HG02840 (cell line): ENCODE results near the gene CDK5RAP2.
"Not testable (repeated sequence)": the region's sequence is repeated elsewhere in the genome, so short reads cannot be mapped to it uniquely, and the experiment has no call there.

Source experiments
- ATAC-seq: cut with Tn5 transposase; IDR thresholded peaks from one replicate; pipeline ENCODE4 v1.9.1; 2021; ENCODE audit warnings: mild to moderate bottlenecking, moderate library complexity, moderate number of reproducible peaks; ENCODE audit not compliant: unreplicated experiment, low FRiP score

CDK5RAP2 gene

DNA sequence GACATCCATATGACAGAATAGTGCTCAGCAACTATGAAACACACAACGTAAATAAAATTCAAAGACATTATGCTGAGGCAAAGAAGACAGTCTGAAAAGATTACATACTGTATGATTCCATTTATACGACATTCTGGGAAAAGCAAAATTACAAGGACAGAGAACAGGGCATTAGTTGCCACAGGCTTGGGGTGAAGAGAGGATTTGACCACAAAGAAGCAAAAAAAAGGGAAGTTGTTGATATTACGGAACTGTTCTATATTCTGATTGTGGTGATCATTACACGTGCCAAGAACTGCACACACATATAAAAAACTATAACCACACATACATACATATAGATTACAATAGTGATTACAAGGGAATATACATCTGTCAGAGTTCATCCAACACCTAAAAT lies 24.1 kb downstream of the CDK5RAP2 start:
- ATAC-seq: no peak

DNA sequence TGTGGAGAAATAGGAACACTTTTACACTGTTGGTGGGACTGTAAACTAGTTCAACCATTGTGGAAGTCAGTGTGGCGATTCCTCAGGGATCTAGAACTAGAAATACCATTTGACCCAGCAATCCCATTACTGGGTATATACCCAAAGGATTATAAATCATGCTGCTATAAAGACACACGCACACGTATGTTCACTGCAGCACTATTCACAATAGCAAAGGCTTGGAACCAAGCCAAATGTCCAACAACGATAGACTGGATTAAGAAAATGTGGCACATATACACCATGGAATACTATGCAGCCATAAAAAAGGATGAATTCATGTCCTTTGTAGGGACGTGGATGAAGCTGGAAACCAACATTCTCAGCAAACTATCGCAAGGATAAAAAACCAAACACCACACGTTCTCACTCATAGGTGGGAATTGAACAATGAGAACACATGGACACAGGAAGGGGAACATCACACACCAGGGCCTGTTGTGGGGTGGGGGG lies 27.7 kb downstream of the CDK5RAP2 start:
- not testable (repeated sequence) for ATAC-seq

DNA sequence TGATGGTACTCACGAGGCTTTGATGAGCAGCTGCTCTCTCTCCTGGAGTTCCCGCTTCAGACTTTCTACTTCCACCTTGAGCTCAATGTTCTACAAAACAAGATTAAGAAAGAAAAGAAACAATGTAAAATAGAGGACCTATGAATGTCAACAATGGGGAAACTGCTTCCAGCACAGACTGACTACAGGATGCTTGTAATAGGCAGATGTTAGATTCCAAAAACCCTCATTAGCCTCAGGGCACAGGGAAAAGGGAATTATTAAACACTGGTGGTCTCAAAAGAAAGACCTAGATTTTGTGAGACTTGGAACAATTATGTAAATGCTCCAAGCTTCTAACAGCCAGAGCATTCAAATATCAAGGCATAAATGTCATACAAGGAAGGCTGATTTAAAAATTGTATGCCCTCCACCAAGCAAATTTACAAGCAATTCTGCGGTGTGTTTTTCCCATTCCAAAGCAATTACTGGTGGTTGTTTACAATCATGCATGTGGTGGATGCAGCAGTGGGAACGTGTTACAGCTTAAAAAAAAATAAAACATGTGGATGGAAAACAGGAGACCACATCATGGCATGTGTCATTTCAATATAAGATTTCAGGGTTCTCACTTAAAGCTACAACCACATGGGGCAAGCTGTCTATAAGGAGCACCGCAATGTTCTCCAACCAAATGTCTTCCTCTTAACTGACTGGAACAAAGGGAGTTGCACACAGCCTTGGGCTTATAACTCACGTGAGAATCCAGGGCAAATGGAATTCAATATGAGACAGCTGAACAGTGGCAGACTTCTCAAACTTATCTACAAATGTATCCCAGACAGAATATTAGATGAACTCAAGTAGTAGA lies 34.0 kb downstream of the CDK5RAP2 start:
- no peak for ATAC-seq

DNA sequence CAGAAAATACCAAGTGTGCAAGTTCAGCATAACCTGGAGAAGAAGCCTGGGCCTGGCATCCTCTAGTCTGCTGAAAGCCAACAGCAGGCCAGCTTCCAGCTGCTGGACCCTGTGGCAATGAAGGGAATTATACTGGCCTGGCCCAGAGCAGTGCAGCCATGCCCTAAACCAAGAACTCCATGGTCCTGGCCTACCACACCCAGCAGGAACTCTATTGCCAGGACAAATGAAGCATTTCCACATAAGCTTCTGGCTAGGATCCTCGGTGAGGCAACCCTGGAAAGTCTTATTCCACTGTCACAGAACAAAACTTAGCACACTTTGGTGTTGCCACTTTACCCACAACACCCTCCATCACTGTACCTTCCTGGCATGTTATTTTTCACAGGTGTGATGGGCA lies 35.5 kb downstream of the CDK5RAP2 start:
- no peak for ATAC-seq

DNA sequence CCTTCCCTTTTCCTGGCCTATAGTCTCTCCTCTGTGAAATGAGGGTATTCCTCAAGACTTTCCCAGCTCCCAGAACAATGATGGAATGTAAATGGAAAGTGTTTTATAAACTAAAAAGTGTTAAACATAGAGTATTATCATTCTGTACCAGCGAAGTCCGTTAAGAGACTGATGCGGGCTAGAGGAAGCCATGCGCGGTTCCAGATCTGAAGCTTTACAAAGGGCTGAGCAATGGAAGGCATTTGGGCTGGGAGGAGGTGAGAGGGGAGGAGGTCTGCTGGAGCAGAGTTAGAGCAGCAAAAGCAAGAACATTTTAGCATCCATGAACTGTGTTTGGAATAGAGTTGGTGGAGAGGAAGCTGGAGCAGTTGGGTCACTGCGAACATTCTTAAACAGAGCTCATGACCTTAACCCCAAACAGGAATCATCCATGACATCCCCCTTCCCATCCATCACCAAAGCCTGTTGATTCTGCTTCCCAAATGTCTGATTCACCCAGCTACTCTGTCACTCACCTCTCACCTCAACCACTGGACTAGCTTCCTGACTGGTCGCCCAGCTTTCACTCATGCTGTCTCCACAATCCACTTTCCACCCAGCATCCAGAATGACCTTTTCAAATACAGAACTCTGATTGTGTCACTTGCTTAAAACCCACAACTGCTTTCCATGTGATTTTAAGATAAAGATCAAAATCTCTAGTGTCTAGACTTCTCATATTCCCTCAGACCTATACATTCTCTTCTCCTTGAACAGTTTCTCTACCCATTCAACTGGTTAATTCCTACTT lies 37.1 kb downstream of the CDK5RAP2 start:
- ATAC-seq: no peak

DNA sequence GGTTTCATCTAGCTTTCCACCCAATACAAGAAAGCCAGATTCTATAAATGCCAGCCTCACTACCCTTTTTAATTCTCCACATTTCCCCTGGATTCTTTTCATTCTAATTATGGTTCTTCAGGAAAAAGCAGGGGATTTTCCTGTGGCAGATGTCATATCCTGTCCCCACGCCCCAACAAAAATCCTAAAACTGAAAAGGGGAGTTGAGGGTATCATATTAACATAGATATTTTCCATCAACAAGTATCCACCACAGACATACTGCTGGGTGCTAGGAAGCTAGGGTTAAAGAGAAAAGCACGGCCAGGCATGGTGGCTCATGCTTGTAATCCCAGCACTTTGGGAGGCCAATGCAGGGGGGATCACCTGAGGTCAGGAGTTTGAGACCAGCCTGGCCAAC lies 38.0 kb downstream of the CDK5RAP2 start:
- no peak for ATAC-seq

DNA sequence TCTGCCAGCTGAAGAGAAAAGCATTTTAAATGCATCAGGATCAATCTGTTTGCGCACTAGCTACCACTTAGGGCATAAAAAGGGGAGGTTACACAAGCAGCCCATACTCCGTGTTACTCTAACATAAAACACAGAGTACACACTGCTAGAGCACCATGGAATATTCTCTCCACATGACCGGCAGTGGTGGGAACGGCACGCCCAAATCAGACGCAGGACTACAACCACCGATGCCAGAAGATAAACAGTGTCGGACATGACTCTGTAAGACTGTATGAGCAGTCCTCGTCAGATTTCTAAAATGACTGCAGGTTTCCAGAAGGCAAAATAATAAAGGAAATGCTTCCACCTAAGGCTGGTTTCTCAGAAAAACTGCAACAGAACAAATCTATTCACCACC lies 40.0 kb downstream of the CDK5RAP2 start:
- no peak for ATAC-seq

DNA sequence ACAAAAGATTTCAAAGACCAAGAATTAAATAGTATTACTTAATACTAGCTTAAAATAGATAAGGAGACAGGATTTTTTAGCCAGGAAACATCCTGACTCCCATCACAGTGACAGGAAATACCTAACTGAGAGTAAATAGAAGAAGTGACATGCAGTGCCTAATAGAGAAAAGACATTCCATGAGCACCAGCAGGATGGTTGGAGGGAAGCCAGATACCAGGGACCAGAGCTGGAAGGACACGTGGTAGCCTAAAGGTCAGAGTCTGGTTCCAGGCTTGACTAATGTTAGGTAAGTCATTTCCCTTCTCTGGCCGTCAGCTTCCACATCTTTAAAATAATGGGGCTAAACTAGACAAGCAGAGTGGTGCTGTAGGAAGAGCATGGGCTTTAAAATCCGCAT lies 41.6 kb downstream of the CDK5RAP2 start:
- no peak for ATAC-seq

DNA sequence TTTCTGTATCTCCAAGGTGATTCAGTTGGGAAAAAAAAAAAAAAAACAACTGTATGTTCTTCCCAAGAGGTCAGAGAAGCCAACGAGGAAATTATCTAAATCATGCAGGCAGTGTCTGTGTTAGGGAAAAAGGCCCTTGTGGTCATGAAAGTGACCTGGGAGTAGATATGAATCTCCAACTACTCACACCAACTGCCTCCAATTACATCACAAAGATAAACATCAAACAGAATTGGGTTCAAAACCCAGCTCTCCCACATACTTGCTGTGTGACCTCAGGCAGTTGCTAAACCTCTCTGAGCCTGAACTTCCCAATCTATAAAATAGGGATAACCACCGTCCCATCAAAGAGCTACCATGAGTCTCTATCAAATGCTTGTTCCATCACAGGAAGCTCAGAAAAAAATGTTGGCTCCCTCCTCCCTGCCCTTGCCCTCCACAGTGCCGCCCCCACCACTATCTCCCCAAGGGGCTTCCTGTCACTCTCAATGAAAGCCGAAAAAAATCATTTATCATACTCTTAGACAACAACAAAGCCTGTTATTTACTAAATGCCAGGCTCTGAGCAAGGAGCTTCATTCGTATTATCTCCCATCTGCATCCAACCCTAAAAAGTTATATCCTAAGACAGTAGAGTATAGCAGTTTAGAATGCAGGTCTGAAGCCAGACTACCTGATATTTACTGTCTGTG lies 42.9 kb downstream of the CDK5RAP2 start:
- ATAC-seq: no peak

DNA sequence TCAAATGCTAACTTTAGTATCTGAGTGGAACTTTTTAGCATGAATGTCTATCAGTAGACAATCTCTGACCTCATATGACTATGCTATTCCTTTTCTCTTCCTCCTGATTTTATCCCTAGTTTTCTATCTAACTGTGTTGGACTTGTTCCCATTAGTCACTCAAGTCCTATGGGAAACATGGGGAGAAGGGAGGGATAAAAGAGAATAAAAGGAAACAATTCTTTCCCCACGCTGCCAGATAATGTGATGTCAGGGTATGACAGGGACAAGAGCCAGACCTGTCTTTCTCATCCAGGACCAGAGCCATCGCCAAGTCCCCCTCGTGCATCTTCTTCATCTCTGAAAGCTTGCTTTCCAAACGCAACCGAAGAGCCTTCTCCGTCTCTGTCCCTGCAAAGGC lies 43.9 kb downstream of the CDK5RAP2 start:
- ATAC-seq: no peak

DNA sequence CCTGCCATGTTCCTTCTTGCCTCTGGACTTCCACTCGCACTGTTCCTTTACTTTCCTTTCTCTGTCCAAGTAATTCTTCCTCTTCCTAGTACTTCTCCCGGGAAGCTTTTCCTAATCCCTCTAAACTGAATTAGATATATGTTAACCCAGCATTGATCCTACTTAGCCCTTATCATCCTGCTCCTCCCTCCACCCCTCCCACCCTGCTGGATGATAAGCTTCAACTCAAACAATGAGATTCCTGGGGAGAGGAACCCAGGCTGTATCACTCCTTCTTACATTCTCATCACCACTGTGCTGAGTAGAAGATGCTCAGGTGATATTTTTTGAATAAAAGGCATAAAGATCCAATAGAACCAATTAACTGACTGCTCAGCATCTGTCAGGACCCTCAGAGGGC lies 45.7 kb downstream of the CDK5RAP2 start:
- no peak for ATAC-seq

DNA sequence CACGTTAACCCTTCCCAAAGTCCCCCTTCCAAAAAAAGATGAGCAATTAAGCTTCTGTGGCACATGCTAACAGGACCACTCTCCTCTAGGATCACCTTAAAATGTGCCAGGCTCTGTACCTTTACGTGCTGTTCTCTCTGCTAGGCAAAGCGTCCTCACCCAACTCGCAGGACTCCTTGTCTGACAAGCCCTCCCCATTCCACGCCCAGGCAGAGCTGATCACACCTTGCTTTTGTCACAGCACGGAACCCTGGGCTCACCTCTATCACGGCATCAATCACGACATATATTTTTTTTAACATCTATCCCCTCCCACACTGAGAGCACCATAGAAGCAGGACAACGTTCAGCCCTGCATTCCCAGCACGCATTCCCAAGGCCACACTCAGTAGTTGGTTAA lies 47.1 kb downstream of the CDK5RAP2 start:
- ATAC-seq: no peak

DNA sequence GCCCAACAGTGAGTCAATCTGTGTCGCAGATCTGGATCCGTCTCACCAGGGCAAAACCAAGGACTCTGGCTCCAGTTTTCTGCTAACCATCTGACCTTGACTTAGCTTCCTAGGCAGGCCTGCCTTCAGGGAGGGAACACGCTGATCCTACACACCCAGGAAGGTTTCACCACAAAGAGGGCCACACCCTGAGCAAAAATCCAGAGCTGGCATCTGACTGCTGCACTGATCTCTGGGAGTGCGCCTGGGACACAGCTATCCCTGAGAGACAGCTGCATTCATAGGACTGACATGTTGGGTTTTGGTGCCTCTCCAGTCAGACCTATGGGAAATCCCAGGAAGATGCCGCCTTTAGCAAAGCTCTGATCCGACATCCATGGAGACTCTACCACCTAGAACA lies 47.5 kb downstream of the CDK5RAP2 start:
- no peak for ATAC-seq

DNA sequence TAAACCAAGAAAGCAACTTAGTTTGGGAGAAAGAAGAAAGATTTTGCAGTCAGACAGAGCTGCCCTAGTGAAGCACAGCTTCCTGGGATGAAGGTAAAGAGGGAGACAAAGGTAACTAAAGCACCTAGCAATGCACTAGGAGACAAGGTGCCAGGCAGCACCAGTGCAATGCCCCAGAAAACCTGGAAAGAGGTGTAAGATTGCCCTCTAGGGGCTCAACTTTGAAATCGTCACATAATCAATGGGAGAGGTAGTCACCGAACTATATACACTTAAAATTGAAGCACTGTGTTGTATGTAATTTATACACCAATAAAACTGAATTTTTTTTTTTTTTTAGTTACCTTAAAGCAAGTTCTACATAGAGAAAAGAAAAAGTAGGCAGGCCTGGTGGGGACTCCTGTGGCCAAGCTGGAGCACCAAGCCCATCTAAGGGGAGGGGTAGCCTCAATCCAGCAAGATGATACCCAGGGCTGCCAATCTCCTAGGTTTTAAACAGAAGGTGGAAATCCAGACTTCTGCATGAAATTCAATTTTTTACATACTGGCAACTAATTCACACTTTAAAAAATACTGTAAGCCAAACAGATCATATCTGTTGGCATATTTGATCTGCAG lies 48.2 kb downstream of the CDK5RAP2 start:
- no peak for ATAC-seq

DNA sequence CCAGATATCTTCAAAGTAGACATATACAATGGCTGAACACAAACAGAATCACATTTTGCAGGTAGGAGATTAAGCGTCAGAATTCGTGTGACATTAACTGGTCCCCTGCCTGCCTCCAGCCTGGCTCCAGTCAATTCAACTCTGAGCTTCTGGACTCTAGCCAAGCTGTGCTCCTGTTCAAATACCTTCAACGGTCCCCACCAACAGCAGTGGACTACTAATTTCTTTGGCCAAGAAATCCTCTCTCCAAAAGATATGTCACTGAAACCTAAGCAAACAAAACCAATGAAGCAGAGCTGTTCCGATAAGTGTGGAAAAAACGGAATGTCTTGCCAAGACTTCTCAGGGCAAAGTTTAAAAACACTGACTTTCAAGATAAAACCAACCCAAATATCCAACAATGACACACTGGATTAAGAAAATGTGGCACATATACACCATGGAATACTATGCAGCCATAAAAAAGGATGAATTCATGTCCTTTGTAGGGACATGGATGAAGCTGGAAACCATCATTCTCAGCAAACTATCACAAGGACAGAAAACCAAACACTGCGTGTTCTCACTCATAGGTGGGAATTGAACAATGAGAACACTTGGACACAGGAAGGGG lies 49.6 kb downstream of the CDK5RAP2 start:
- ATAC-seq: not testable (repeated sequence)

DNA sequence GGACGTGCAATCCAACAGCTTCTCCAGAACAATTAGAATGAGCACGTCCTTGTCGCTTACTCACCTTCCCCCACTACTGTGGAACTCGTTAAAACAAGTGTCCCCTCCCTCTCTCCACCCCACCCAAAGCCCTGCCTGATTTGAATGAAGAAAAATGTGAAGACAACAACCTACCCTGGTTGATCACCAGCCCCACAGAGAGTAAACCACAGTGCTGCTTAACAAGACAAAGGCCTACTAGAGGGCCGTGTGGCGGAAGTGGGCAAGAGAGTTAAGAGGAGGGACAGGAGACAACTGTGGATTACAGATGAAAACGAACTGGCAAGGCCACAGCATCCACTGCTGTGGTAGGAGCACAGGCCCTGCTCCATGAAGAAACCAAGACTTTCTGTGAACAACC lies 51.1 kb downstream of the CDK5RAP2 start:
- no peak for ATAC-seq

DNA sequence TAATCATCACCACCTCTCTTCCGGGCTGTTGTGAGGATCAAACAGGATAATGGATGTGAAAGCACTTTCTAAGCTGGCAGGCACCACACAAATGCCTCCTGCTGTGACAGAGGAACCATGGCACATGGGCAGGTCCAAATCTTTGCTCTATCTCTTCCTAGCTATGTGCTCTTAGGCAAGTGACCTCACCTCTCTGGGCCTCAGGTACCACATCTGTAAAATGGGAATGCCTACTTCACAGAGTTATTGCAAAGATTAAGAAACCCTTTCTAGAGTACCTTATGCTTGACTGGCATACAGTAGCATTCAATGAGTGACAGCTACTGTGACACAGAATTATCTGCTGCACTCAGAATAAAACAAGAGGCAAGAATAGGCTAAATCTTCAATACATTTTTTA lies 51.6 kb downstream of the CDK5RAP2 start:
- ATAC-seq: no peak

DNA sequence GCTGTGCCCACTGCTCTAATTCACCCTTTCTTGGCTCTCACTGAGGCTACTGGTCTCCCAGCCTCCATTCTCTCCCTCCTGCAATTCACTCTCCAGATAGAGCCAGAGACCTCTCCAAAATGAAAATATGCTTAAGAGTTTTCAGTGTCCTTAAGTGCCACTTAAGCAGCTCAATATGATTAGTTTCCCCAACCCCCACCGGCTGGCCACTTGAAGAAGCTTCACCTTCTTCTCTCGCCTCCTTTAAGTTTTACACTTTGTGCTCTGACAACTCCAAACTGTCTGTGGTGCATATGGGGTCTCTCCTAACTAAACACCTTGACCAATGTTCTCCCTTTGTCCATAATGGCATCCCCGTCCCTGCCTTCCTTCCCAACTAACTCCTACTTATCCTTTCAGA lies 53.4 kb downstream of the CDK5RAP2 start:
- ATAC-seq: no peak

DNA sequence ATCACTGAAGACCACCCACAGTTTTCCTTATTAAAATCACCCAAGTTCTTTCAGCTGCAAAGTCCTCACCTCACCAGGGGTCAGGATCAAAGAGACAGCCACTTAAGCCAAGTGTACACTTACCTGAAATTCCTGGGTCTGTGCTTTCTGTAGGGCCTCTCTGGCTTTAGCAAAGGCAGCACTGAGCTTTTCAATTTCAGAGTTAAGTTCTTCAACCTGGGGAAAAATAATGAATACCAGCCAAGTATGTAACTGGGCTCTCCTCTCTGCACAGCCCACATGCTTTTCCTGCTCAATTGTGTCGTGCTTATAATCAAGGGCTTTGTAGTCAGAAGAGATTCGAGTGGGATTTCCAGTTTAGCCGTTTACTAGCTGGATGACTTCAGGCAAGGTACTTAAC lies 55.1 kb downstream of the CDK5RAP2 start:
- no peak for ATAC-seq

DNA sequence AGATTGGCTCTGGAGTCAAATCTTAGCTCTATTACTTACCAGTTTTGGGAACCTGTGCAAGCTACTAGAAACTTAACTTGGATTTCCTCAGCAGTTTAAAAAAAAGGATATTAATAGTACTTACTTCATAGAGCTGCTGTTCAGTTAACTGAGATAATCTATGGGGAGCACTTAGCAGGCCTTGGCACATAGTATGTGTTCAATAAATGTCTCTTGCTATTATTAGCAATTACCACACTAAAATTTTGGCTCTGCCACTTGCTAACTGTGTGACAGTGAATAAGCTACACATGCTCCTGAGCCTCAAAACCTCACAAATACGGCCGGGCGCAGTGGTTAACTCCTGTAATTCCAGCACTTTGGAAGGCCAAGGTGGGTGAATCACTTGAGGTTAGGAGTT lies 55.9 kb downstream of the CDK5RAP2 start:
- no peak for ATAC-seq
